Upper lobe of left lung (tissue), 4 donors: ENCODE measurements around the gene IFT88.

ENCODE experiments used
- POLR2A ChIP-seq, 4 donors: fragments of 450-650 bp; IDR thresholded peaks; one replicate each; pipeline ENCODE4 v1.5.1; 2016 to 2017; ENCODE audit warnings: antibody characterized with exemption in 4 of 4, mild to moderate bottlenecking in 2 of 4
- POLR2AphosphoS5 ChIP-seq, 2 donors: sonication (generic); formaldehyde crosslinking; IDR thresholded peaks; one replicate each; pipeline ENCODE4 v1.5.1; 2017; ENCODE audit warnings: antibody characterized with exemption in 2 of 2
- TF ChIP-seq, protein P1 (sequence below), 6 experiments: fragments of 450-650 bp in 4 of 6; fragments of 200-600 bp in 2 of 6; sonication (generic) in 2 of 6; IDR thresholded peaks; one replicate each; pipeline ENCODE4 v1.5.1; 2016 to 2019; ENCODE audit warnings: antibody characterized with exemption in 6 of 6

DNA sequence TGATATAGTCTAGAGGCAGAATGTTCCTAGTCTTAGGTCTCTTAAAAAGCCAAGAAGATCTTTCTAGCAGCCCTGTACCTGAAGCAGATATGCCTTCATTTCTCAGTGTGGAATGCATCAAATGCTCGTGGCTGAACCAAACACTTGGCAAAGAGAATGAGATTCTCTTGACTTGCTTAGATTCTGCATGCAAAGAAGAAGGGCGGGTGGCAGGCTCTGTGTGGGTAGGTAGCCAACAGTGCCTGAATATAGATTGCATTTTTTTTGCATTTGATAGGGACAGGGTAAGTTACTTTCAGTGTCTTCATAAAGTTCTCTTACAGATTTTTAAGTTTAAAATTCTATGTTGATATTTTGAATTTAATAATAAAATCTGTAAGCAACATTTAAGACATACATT is 27.3 kb downstream of the IFT88 start:
- TF ChIP-seq, protein P1, sequence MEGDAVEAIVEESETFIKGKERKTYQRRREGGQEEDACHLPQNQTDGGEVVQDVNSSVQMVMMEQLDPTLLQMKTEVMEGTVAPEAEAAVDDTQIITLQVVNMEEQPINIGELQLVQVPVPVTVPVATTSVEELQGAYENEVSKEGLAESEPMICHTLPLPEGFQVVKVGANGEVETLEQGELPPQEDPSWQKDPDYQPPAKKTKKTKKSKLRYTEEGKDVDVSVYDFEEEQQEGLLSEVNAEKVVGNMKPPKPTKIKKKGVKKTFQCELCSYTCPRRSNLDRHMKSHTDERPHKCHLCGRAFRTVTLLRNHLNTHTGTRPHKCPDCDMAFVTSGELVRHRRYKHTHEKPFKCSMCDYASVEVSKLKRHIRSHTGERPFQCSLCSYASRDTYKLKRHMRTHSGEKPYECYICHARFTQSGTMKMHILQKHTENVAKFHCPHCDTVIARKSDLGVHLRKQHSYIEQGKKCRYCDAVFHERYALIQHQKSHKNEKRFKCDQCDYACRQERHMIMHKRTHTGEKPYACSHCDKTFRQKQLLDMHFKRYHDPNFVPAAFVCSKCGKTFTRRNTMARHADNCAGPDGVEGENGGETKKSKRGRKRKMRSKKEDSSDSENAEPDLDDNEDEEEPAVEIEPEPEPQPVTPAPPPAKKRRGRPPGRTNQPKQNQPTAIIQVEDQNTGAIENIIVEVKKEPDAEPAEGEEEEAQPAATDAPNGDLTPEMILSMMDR (IDR thresholded peaks at IDR 0.05), result no peak
- TF ChIP-seq POLR2A (IDR thresholded peaks at IDR 0.05), result no peak
- no peak for TF ChIP-seq POLR2AphosphoS5 (IDR thresholded peaks at IDR 0.05)
